ENCODE data around the gene FAM174C. TPM values are rescaled to one million over a fixed set of nuclear protein-coding genes. Genes with fewer than 3 reads are reported as not detected.
A peak's percentile ranks its signal among the peaks of the same experiment; 100 is the strongest.

FAM174C gene
- total and polyA plus RNA-seq, 2 donors (not counting 3 experiments of a cell fraction or from before 2014, with no cell fraction given), result 46.7 to 83.9 TPM

DNA sequence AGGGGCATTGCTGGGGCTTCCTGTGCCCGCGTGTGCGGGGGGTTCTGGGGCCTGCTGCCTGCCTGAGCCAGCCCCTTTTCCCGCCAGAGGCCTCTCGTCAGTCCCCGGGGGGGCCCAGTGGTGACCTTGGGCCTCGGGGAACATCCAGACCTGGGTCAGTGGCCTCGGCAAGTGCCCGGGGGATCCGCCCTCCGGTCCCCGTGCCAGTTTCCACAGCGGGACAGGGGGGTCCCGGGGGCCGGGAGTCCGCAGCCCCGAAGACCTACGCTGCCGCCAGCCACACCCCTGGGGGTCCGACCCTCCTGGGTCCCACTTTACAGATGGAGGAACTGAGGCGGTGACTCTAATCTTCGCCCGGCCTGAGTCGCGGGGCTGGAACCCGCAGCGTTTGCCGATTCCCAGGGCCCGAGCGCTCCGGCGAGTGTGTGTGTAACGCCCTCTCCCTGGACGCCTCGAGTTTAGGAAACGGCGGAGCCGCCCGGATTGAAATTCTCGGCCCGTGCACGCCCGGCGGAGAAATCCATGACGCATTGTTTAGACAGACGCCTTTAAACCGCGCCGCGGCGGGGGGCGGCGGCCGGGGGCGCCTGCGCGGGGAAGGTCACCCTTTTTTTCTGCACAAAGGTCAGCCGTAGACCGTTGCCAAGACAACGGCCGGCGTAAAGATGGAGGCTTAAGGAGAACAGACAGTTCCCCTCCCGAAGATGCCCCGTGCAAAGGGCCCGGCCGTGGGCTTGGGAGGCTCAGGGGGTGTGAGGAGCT lies 49.7 kb downstream of the FAM174C start:
- DNase-seq (ENCODE audit: low read depth, low spot score), result peak; percentile 59
- Histone ChIP-seq H3K9me1 (replicated peaks; ENCODE audit: control insufficient read depth, extremely low read depth, insufficient read depth, low read length) (no peaks in the 10 kb centered on the region), H3K9ac (replicated peaks; ENCODE audit: extremely low read depth, insufficient read depth, low read length) (peak overlapping the region; percentile 8), H3K4me1 (ENCODE audit: control insufficient read depth, extremely low read depth, insufficient read depth, low read length) (peaks cover 8% of the 10 kb centered on the region), H3K27ac (ENCODE audit: insufficient read depth, low read depth, low read length) (no peak overlapping the region), H3K4me2 (ENCODE audit: insufficient read depth, low read length) (peak overlapping the region; percentile 38), H3K27me3 (ENCODE audit: control insufficient read depth in 2 of 2, insufficient read depth in 2 of 2, low read length in 2 of 2) (no peaks in the 10 kb centered on the region), H2AFZ (ENCODE audit: low read depth, low read length) (peak overlapping the region; percentile 88), H3K79me2 (ENCODE audit: control insufficient read depth, insufficient read depth, low read length) (no peaks in the 10 kb centered on the region), H3K36me3 (ENCODE audit: control insufficient read depth in 2 of 2, extremely low read depth in 1 of 2, insufficient read depth in 2 of 2, low read length in 2 of 2) (no peaks in the 10 kb centered on the region), H4K20me1 (replicated peaks; ENCODE audit: control insufficient read depth, extremely low read depth, insufficient read depth, low read length) (no peaks in the 10 kb centered on the region), H3K9me3 (replicated peaks; ENCODE audit: control insufficient read depth, insufficient read depth, low read length) (no peaks in the 10 kb centered on the region), H3K4me3 (replicated peaks in 1 of 3; ENCODE audit: insufficient read depth in 1 of 3, low read depth in 1 of 3, low read length in 3 of 3) (peak overlapping the region in 2 of 3 experiments; percentile 3 to 15)
- BruUV-seq (replicated peaks), result TSS peak; percentile 12
- peak; percentile 28 for FAIRE-seq
- POLR2A ChIA-PET, result no interaction called here
- TF ChIP-seq JUN (IDR thresholded peaks at IDR 0.05; ENCODE audit: borderline replicate concordance, insufficient read depth, insufficient read length, low read depth) (no peak), FOS (IDR thresholded peaks at IDR 0.05; ENCODE audit: borderline replicate concordance, insufficient read depth, low read length) (peak; percentile 28)
- dilution Hi-C loops (cut with MboI; ENCODE audit: extremely low pct_ligation_motif_present, low sequenced_read_pairs) (no loop called here), intact Hi-C loops (cut with micrococcal nuclease) (no loop called here)
- CTCF ChIA-PET, result interaction anchor here (0.7 to 2.5 kb wide), 3 partner anchors 9 to 11 kb away, joined by 3 to 10 read pairs (median 8); no protein-coding TSS in a partner anchor

DNA sequence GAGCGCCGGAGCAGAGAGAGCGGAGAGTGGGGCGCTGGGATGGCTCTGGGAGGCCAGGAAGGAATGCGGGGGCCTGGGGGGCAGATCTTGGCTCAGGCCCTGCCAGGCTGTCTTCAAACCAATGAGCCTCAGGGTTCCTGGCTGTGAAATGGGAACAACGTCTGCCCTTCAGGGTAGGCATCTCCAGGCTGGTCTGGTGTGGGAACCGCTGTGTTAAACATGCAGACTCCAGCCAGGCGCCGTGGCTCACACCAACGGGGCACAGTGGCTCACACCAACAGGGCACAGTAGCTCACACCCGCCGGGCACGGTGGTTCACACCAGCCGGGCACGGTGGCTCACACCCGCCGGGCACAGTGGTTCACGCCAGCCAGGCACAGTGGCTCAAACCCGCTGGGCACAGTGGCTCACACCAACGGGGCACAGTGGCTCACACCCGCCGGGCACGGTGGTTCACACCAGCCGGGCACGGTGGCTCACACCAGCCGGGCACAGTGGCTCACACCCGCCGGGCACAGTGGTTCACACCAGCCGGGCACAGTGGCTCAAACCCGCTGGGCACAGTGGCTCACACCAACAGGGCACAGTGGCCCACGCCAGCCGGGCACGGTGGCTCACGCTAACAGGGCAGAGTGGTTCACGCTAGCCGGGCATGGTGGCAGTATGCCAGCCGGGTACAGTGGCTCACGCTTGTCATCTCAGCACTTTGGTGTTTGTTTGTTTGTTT lies 50.4 kb downstream of the FAM174C start:
- Histone ChIP-seq H2AFZ (ENCODE audit: low read depth, low read length) (peak overlapping the region; percentile 88), H3K27me3 (ENCODE audit: control insufficient read depth in 2 of 2, insufficient read depth in 2 of 2, low read length in 2 of 2) (no peaks in the 10 kb centered on the region), H3K4me1 (ENCODE audit: control insufficient read depth, extremely low read depth, insufficient read depth, low read length) (peaks cover 8% of the 10 kb centered on the region), H3K79me2 (ENCODE audit: control insufficient read depth, insufficient read depth, low read length) (no peaks in the 10 kb centered on the region), H4K20me1 (replicated peaks; ENCODE audit: control insufficient read depth, extremely low read depth, insufficient read depth, low read length) (no peaks in the 10 kb centered on the region), H3K36me3 (ENCODE audit: control insufficient read depth in 2 of 2, extremely low read depth in 1 of 2, insufficient read depth in 2 of 2, low read length in 2 of 2) (no peaks in the 10 kb centered on the region), H3K4me3 (replicated peaks in 1 of 3; ENCODE audit: insufficient read depth in 1 of 3, low read depth in 1 of 3, low read length in 3 of 3) (peak overlapping the region in 2 of 3 experiments; percentile 3 to 15), H3K9me3 (replicated peaks; ENCODE audit: control insufficient read depth, insufficient read depth, low read length) (no peaks in the 10 kb centered on the region), H3K27ac (ENCODE audit: insufficient read depth, low read depth, low read length) (no peak overlapping the region), H3K9me1 (replicated peaks; ENCODE audit: control insufficient read depth, extremely low read depth, insufficient read depth, low read length) (no peaks in the 10 kb centered on the region), H3K4me2 (ENCODE audit: insufficient read depth, low read length) (peak overlapping the region; percentile 38), H3K9ac (replicated peaks; ENCODE audit: extremely low read depth, insufficient read depth, low read length) (no peak overlapping the region)
- TF ChIP-seq MYC (IDR thresholded peaks at IDR 0.05; ENCODE audit: low read depth, low read length) (no peak), GATA2 (IDR thresholded peaks at IDR 0.05; ENCODE audit: insufficient read depth, insufficient read length, low read depth, low read length) (no peak), MAX (IDR thresholded peaks at IDR 0.05; ENCODE audit: insufficient read depth, insufficient read length) (no peak), POLR2AphosphoS5 (IDR thresholded peaks at IDR 0.05; ENCODE audit: insufficient read depth, low read depth, low read length) (no peak), JUN (IDR thresholded peaks at IDR 0.05; ENCODE audit: borderline replicate concordance, insufficient read depth, insufficient read length, low read depth) (no peak), FOS (IDR thresholded peaks at IDR 0.05; ENCODE audit: borderline replicate concordance, insufficient read depth, low read length) (no peak), EZH2 (IDR thresholded peaks at IDR 0.05; ENCODE audit: borderline replicate concordance, low read depth, low read length, severe bottlenecking) (no peak)
- ChIA-PET POLR2A (no interaction called here), CTCF (interaction anchor here (0.8 to 2.5 kb wide), 2 partner anchors 10 to 35 kb away, joined by 3 to 10 read pairs; no protein-coding TSS in a partner anchor)
- peak; percentile 35 for FAIRE-seq
- dilution Hi-C loops (cut with MboI; ENCODE audit: extremely low pct_ligation_motif_present, low sequenced_read_pairs) (no loop called here), intact Hi-C loops (cut with micrococcal nuclease) (no loop called here)
- BruUV-seq (replicated peaks), result no TSS peak
- no peak for DNase-seq (ENCODE audit: low read depth, low spot score)
